Smooth muscle cell (in vitro differentiated cells): ENCODE results near the gene ZFHX3. TPM values are rescaled to one million over a fixed set of nuclear protein-coding genes. Genes with fewer than 3 reads are reported as not detected.

Source experiments
- DNase-seq: peaks from one replicate; lab custom pipeline; 2025; ENCODE audit not compliant: unreplicated experiment; lab: John Stamatoyannopoulos, UW
- H2AFZ ChIP-seq: fragments of 200-600 bp; sonication (generic); 2 replicates; pipeline ENCODE4 v1.6.0; 2016; ENCODE audit warnings: antibody characterized with exemption, low read depth, mild to moderate bottlenecking
- H3F3A ChIP-seq: fragments of 200-600 bp; sonication (generic); 2 replicates; pipeline ENCODE4 v1.6.0; 2017; ENCODE audit warnings: antibody characterized with exemption, low read depth
- H3K27ac ChIP-seq: fragments of 200-600 bp; sonication (generic); 2 replicates; pipeline ENCODE4 v1.5.1; 2016; ENCODE audit warnings: low read depth, mild to moderate bottlenecking
- H3K27me3 ChIP-seq: fragments of 200-600 bp; sonication (generic); 2 replicates; pipeline ENCODE4 v1.6.1; 2016; ENCODE audit warnings: low read depth, mild to moderate bottlenecking
- H3K36me3 ChIP-seq: fragments of 200-600 bp; sonication (generic); 2 replicates; pipeline ENCODE4 v1.5.1; 2016; ENCODE audit warnings: low read depth
- H3K4me1 ChIP-seq: fragments of 200-600 bp; sonication (generic); 2 replicates; pipeline ENCODE4 v1.5.1; 2016; ENCODE audit warnings: low read depth
- H3K4me2 ChIP-seq: fragments of 200-600 bp; sonication (generic); 2 replicates; pipeline ENCODE4 v1.6.0; 2016; ENCODE audit warnings: mild to moderate bottlenecking
- H3K4me3 ChIP-seq: fragments of 200-600 bp; sonication (generic); 2 replicates; pipeline ENCODE4 v1.5.1; 2016; ENCODE audit warnings: mild to moderate bottlenecking
- H3K79me2 ChIP-seq: fragments of 200-600 bp; sonication (generic); 2 replicates; pipeline ENCODE4 v1.6.0; 2016; ENCODE audit warnings: low read depth, mild to moderate bottlenecking
- H3K9ac ChIP-seq: fragments of 200-600 bp; sonication (generic); 2 replicates; pipeline ENCODE4 v1.6.0; 2016; ENCODE audit warnings: low read depth
- H3K9me3 ChIP-seq: fragments of 200-600 bp; sonication (generic); replicated peaks from 2 replicates; pipeline ENCODE4 v1.5.1; 2016; ENCODE audit warnings: low read depth
- H4K20me1 ChIP-seq: fragments of 200-600 bp; sonication (generic); 2 replicates; pipeline ENCODE4 v1.6.0; 2016; ENCODE audit warnings: low read depth
- WGBS: methylation state at CpG from one replicate; pipeline ENCODE4 v1.1.7; 2016; ENCODE audit warnings: low lambda C conversion rate; 5-methylcytosine and 5-hydroxymethylcytosine counted together
- polyA plus RNA-seq: library from polyadenylated mRNA; unstranded; fragments of >200 nt; fragmentation: Nextera tagmentation; extraction: Ambion mirVana; gene quantifications from 2 replicates; pipeline ENCODE4 v1.2.1, GENCODE V29; 2016
- total RNA-seq: library from RNA; depleted of rRNA; stranded (reverse); fragments of >200 nt; gene quantifications from 2 replicates; pipeline ENCODE4 v1.2.3, GENCODE V29; 2014
- TF ChIP-seq, protein P1 (sequence below): fragments of 200-600 bp; sonication (generic); IDR thresholded peaks from 2 replicates; pipeline ENCODE4 v1.5.1; 2017; ENCODE audit warnings: borderline replicate concordance, mild to moderate bottlenecking, antibody characterized with exemption; ENCODE audit not compliant: insufficient read depth, poor library complexity, severe bottlenecking

Gene ZFHX3
- total and polyA plus RNA-seq, 2 experiments from 2014 or later = 3.1 to 9.8 TPM

DNA sequence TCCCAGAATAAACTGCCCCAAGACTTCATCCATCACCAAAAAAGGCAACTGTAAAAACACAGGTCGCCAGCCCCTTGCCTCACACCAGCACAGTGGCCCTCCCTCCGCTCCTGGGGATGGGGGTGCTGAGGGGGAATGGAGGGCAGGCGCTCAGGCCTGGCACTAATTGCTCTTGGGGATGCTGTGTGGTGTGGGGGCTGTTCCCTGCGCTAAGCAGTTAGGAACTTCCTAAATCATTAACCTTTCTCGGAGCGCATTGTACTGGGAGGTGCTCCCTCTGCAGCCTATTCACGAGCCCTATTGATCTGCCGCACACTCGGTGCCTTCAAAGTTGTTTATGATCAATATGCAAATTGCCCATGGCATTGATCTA is 199.9 kb downstream of the ZFHX3 start:
- TF ChIP-seq, protein P1, sequence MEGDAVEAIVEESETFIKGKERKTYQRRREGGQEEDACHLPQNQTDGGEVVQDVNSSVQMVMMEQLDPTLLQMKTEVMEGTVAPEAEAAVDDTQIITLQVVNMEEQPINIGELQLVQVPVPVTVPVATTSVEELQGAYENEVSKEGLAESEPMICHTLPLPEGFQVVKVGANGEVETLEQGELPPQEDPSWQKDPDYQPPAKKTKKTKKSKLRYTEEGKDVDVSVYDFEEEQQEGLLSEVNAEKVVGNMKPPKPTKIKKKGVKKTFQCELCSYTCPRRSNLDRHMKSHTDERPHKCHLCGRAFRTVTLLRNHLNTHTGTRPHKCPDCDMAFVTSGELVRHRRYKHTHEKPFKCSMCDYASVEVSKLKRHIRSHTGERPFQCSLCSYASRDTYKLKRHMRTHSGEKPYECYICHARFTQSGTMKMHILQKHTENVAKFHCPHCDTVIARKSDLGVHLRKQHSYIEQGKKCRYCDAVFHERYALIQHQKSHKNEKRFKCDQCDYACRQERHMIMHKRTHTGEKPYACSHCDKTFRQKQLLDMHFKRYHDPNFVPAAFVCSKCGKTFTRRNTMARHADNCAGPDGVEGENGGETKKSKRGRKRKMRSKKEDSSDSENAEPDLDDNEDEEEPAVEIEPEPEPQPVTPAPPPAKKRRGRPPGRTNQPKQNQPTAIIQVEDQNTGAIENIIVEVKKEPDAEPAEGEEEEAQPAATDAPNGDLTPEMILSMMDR = no peak
- no peak overlapping the region for H3K27ac ChIP-seq

GRCh38 chr16:72847187-72848027 is 200.5 kb downstream of the ZFHX3 start:
- Histone ChIP-seq H3F3A (no peaks in the 10 kb centered on the region), H3K9ac (no peak overlapping the region), H3K9me3 (no peaks in the 10 kb centered on the region), H3K79me2 (peaks cover 7% of the 10 kb centered on the region), H3K27me3 (no peaks in the 10 kb centered on the region), H3K36me3 (no peaks in the 10 kb centered on the region), H4K20me1 (peaks cover 76% of the 10 kb centered on the region), H3K27ac (no peak overlapping the region), H3K4me2 (no peak overlapping the region), H3K4me1 (peaks cover 9% of the 10 kb centered on the region), H3K4me3 (no peak overlapping the region), H2AFZ (no peak overlapping the region)
- TF ChIP-seq, protein P1 = peak; percentile 32
- DNase-seq = no peak
- WGBS = 75% methylated on average over 11 of the region's 11 CpGs

More for the DNA sequence above, 199.9 kb downstream of the ZFHX3 start:
- Histone ChIP-seq H3K79me2 (peaks cover 10% of the 10 kb centered on the region), H2AFZ (no peak overlapping the region), H3K9ac (no peak overlapping the region), H3K4me2 (no peak overlapping the region), H3K9me3 (no peaks in the 10 kb centered on the region), H4K20me1 (peaks cover 73% of the 10 kb centered on the region), H3K36me3 (no peaks in the 10 kb centered on the region), H3F3A (no peaks in the 10 kb centered on the region), H3K4me3 (no peak overlapping the region), H3K4me1 (peaks cover 9% of the 10 kb centered on the region), H3K27me3 (no peaks in the 10 kb centered on the region)
- DNase-seq = no peak
- WGBS = 95% methylated on average over 9 of the region's 9 CpGs

DNA sequence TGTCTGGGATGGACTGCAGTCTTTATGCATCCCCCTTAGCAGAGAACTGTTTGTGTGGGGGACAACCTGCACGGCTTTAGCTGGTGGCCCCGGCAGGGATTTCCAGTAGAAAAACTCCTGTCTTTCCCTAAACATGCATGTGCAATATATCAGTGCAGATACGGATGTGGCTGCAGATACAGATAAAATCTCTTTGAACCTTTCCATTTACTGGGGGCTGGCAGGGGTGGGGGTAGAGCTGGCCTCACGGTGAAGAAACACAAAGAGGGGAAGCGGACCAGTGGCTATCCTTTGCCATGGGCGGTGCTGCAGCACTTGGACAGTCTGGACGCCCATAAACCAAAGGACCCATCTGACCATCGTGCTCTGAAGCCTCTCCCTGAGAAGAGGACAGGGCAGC is 201.3 kb downstream of the ZFHX3 start:
- Histone ChIP-seq H3K79me2 (peaks cover 2% of the 10 kb centered on the region), H3K27ac (no peak overlapping the region), H3K4me2 (no peak overlapping the region), H3K4me3 (no peak overlapping the region), H3F3A (no peaks in the 10 kb centered on the region), H3K4me1 (peaks cover 9% of the 10 kb centered on the region), H3K9me3 (no peaks in the 10 kb centered on the region), H2AFZ (no peak overlapping the region), H3K27me3 (no peaks in the 10 kb centered on the region), H3K9ac (no peak overlapping the region), H3K36me3 (no peaks in the 10 kb centered on the region), H4K20me1 (peaks cover 78% of the 10 kb centered on the region)
- DNase-seq = no peak
- TF ChIP-seq, protein P1 = no peak
- WGBS = 78% methylated on average over 8 of the region's 8 CpGs
